GM06990 (cell line): ENCODE results near the gene RPSA.

Experiments
- DNase-seq: peaks from one replicate; pipeline ENCODE4 v3.0.0-alpha.2; 2011; ENCODE audit not compliant: insufficient read length; ENCODE audit errors: extremely low read depth
- H3K27me3 ChIP-seq: replicated peaks from 2 replicates; pipeline ENCODE4 v1.6.0; 2011; ENCODE audit warnings: low read length; ENCODE audit not compliant: control insufficient read depth, insufficient read depth
- H3K36me3 ChIP-seq: 2 replicates; pipeline ENCODE4 v1.5.1; 2011; ENCODE audit warnings: low read length; ENCODE audit not compliant: control insufficient read depth, insufficient read depth
- H3K4me3 ChIP-seq: replicated peaks from 2 replicates; pipeline ENCODE4 v1.5.1; 2011; ENCODE audit warnings: low read depth, mild to moderate bottlenecking, control low read depth, low read length
- CTCF ChIP-seq: IDR thresholded peaks from 2 replicates; pipeline ENCODE4 v1.5.1; 2011; ENCODE audit warnings: low read length, control low read depth, mild to moderate bottlenecking, inconsistent platforms; ENCODE audit not compliant: insufficient read depth, poor library complexity, severe bottlenecking

The RPSA gene

GRCh38 chr3:39407773-39408492 is 1.4 kb downstream of the RPSA start:
- TF ChIP-seq CTCF: no peak
- DNase-seq: no peak
- Histone ChIP-seq H3K27me3 (no peaks in the 10 kb centered on the region), H3K4me3 (peak overlapping the region; percentile 71), H3K36me3 (peaks cover 22% of the 10 kb centered on the region)

GRCh38 chr3:39408493-39409372 is 2.2 kb downstream of the RPSA start:
- H3K4me3 ChIP-seq: peak overlapping the region; percentile 71
- H3K27me3 ChIP-seq: no peaks in the 10 kb centered on the region
- TF ChIP-seq CTCF: no peak
- H3K36me3 ChIP-seq: peaks cover 25% of the 10 kb centered on the region
- no peak for DNase-seq

- H3K4me3 ChIP-seq: no peak overlapping the region; the same call in 1 of the 2 replicates
- no peak for DNase-seq
- H3K36me3 ChIP-seq: peaks cover 31% of the 10 kb centered on the region
- no peak for TF ChIP-seq CTCF
- H3K27me3 ChIP-seq: no peaks in the 10 kb centered on the region
Observed at GRCh38 chr3:39409514-39410136, 3.1 kb downstream of the RPSA start.

- no peak for DNase-seq
- Histone ChIP-seq H3K4me3 (no peak overlapping the region), H3K36me3 (peaks cover 31% of the 10 kb centered on the region), H3K27me3 (no peaks in the 10 kb centered on the region)
- no peak for TF ChIP-seq CTCF
Observed at GRCh38 chr3:39410893-39411292, 4.4 kb downstream of the RPSA start.

- Histone ChIP-seq H3K27me3 (no peaks in the 10 kb centered on the region), H3K4me3 (no peak overlapping the region), H3K36me3 (peaks cover 31% of the 10 kb centered on the region)
- TF ChIP-seq CTCF: no peak
- no peak for DNase-seq
Observed at GRCh38 chr3:39412668-39413260, 6.2 kb downstream of the RPSA start.
